PC-9 (cell line): ENCODE data around the gene MPZL1. TPM values are rescaled to one million over a fixed set of nuclear protein-coding genes. Genes with fewer than 3 reads are reported as not detected.

Source experiments
- BruUV-seq: library from RNA; stranded (reverse); fragments of 400-500 nt; replicated peaks from 2 replicates; lab custom pipeline; 2021; lab: Mats Ljungman, UMichigan
- CTCF ChIA-PET: fragments of 300-600 bp; sonication (Branson Sonifier 250); formaldehyde crosslinking; loops from one replicate; lab custom pipeline; 2022; ENCODE audit warnings: antibody characterized with exemption; lab: Charles Lee
- POLR2A ChIA-PET: fragments of 300-600 bp; sonication (Branson Sonifier 250); formaldehyde crosslinking; loops from one replicate; lab custom pipeline; 2022; ENCODE audit warnings: antibody characterized with exemption; ENCODE audit not compliant: unreplicated experiment; lab: Charles Lee
- DNase-seq, 2 experiments: peaks; one replicate each; pipeline versions ENCODE4 v3.0.0 to v3.0.0-alpha.2; 2015 to 2022; ENCODE audit warnings: mixed read lengths in 1 of 2
- H2AFZ ChIP-seq: fragments of 200-600 bp; sonication (generic); 2 replicates; pipeline ENCODE4 v1.8.1; 2017; ENCODE audit warnings: antibody characterized with exemption
- H3F3A ChIP-seq: fragments of 200-600 bp; sonication (generic); 2 replicates; pipeline ENCODE4 v1.8.1; 2017; ENCODE audit warnings: antibody characterized with exemption, mild to moderate bottlenecking, low read depth; ENCODE audit not compliant: insufficient read depth
- H3K27ac ChIP-seq: fragments of 200-600 bp; sonication (generic); 2 replicates; pipeline ENCODE4 v1.6.1; 2016; ENCODE audit warnings: mixed run types
- H3K27me3 ChIP-seq: fragments of 200-600 bp; sonication (generic); 2 replicates; pipeline ENCODE4 v1.6.1; 2016; ENCODE audit warnings: low read depth, mixed run types; ENCODE audit not compliant: insufficient read depth
- H3K36me3 ChIP-seq: fragments of 200-600 bp; sonication (generic); 2 replicates; pipeline ENCODE4 v1.6.1; 2016; ENCODE audit warnings: low read depth, mixed run types
- H3K4me1 ChIP-seq: fragments of 200-600 bp; sonication (generic); replicated peaks from 2 replicates; pipeline ENCODE4 v1.6.1; 2016; ENCODE audit warnings: mixed run types; ENCODE audit not compliant: insufficient read depth
- H3K4me2 ChIP-seq: fragments of 200-600 bp; sonication (generic); 2 replicates; pipeline ENCODE4 v1.6.1; 2017; ENCODE audit warnings: mixed run types
- H3K4me3 ChIP-seq: fragments of 200-600 bp; sonication (generic); 2 replicates; pipeline ENCODE4 v1.6.1; 2016; ENCODE audit warnings: mixed run types
- H3K79me2 ChIP-seq: fragments of 200-600 bp; sonication (generic); 2 replicates; pipeline ENCODE4 v1.6.1; 2017; ENCODE audit warnings: low read depth, mixed run types
- H3K9me2 ChIP-seq: fragments of 200-600 bp; sonication (generic); 2 replicates; pipeline ENCODE4 v1.8.1; 2017; ENCODE audit warnings: mild to moderate bottlenecking; ENCODE audit not compliant: insufficient read depth
- H3K9me3 ChIP-seq: fragments of 200-600 bp; sonication (generic); 2 replicates; pipeline ENCODE4 v1.8.1; 2016; ENCODE audit warnings: low read depth; ENCODE audit not compliant: insufficient read depth
- H4K20me1 ChIP-seq: fragments of 200-600 bp; sonication (generic); 2 replicates; pipeline ENCODE4 v1.8.1; 2017; ENCODE audit not compliant: insufficient read depth
- CTCF ChIP-seq: fragments of 200-600 bp; sonication (generic); conservative IDR thresholded peaks from 2 replicates; pipeline ENCODE4 v1.6.1; 2017; ENCODE audit warnings: mixed run types, antibody characterized with exemption, mild to moderate bottlenecking, moderate library complexity
- EZH2 ChIP-seq: fragments of 200-600 bp; sonication (generic); IDR thresholded peaks from 2 replicates; pipeline ENCODE4 v1.8.0; 2017; ENCODE audit warnings: antibody characterized with exemption, low read depth
- intact Hi-C: fragments of 100-400 bp; cut with micrococcal nuclease; formaldehyde crosslinking; loops from one replicate; pipeline ENCODE4 v1.10.0; 2022; ENCODE audit not compliant: unreplicated experiment
- total RNA-seq: library from RNA; stranded (reverse); gene quantifications from 2 replicates; pipeline ENCODE4 v1.2.3, GENCODE V29; 2021

Gene MPZL1
- total RNA-seq, 1 experiment from 2014 or later: 80.3 TPM

DNA sequence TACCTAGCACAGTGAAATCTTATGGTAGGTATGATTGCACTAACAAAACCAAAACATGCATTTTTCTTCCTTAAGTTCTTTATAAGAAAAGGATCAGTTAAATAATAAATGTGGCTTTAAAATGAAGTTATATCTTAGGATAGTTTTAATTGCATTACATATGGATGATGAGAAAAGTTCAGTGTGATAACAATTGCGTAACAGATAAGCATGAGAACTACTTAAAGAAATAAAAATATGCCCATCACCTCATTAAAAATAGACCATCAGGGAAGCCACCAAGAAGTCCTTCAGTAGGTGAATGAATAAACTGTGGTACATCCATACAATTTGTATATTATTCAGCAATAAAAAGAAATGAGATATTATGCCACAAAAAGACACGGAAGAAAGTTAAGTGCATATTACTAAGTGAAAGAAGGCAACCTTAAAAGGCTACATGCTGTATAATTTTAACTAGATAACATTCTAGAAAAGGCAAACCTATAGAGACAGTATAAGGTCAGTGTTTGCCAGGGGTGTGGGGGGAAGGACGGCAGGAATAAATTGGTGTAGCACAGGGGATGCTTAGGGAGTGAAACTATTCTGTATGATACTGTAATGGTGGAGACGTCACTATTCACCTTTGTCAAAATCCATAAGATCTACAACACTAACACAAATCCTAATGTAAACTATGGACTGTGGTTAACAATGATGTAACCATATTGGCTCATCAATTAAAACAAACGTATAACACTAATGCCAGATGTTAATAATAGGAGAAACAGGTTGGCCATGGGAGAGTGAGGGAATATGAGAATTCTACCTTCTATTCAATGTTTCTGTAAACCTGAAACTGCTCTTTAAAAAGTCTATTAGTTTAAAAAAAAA is 42.9 kb downstream of the MPZL1 start:
- no peak overlapping the region for H3K4me3 ChIP-seq
- DNase-seq: no peak
- H3K9me2 ChIP-seq: no peaks in the 10 kb centered on the region
- peaks cover 28% of the 10 kb centered on the region for H3K79me2 ChIP-seq
- no peaks in the 10 kb centered on the region; the same call in 1 of the 2 replicates for H3F3A ChIP-seq
- no peak overlapping the region for H2AFZ ChIP-seq
- no peaks in the 10 kb centered on the region for H3K9me3 ChIP-seq
- ChIA-PET POLR2A (no interaction called here), CTCF (no interaction called here)
- H3K4me1 ChIP-seq: no peaks in the 10 kb centered on the region
- peaks cover 10% of the 10 kb centered on the region; the same call in 1 of the 2 replicates for H3K36me3 ChIP-seq
- no peaks in the 10 kb centered on the region; the same call in 1 of the 2 replicates for H4K20me1 ChIP-seq
- H3K27me3 ChIP-seq: no peaks in the 10 kb centered on the region
- intact Hi-C loops: no loop called here
- no peak overlapping the region for H3K27ac ChIP-seq
- TF ChIP-seq CTCF (no peak), EZH2 (no peak)
- no TSS peak for BruUV-seq
- no peak overlapping the region for H3K4me2 ChIP-seq

DNA sequence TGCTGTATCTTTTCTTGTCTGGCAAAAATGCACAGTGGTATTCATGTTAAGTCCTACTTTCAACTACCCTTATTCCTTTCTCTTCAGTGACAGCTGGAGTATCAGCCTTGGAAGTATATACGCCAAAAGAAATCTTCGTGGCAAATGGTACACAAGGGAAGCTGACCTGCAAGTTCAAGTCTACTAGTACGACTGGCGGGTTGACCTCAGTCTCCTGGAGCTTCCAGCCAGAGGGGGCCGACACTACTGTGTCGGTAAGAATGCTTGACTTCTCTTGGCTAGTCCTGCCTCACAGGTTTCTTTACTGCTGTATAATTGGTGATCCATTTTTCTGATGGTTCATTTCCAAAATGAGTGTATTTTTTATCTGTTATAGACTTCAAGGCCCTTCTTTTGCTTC is 43.7 kb downstream of the MPZL1 start:
- H3K27me3 ChIP-seq: no peaks in the 10 kb centered on the region
- no peaks in the 10 kb centered on the region for H4K20me1 ChIP-seq
- no peak overlapping the region for H3K4me3 ChIP-seq
- ChIA-PET CTCF (no interaction called here), POLR2A (no interaction called here)
- peaks cover 10% of the 10 kb centered on the region; the same call in 1 of the 2 replicates for H3K36me3 ChIP-seq
- no peaks in the 10 kb centered on the region for H3K9me3 ChIP-seq
- no TSS peak for BruUV-seq
- DNase-seq: no peak
- TF ChIP-seq CTCF (no peak), EZH2 (no peak)
- no peaks in the 10 kb centered on the region for H3K4me1 ChIP-seq
- H2AFZ ChIP-seq: no peak overlapping the region
- no peak overlapping the region for H3K4me2 ChIP-seq
- intact Hi-C loops: no loop called here
- H3K27ac ChIP-seq: no peak overlapping the region
- no peaks in the 10 kb centered on the region for H3K9me2 ChIP-seq
- no peaks in the 10 kb centered on the region; the same call in 1 of the 2 replicates for H3F3A ChIP-seq
- H3K79me2 ChIP-seq: peaks cover 24% of the 10 kb centered on the region

DNA sequence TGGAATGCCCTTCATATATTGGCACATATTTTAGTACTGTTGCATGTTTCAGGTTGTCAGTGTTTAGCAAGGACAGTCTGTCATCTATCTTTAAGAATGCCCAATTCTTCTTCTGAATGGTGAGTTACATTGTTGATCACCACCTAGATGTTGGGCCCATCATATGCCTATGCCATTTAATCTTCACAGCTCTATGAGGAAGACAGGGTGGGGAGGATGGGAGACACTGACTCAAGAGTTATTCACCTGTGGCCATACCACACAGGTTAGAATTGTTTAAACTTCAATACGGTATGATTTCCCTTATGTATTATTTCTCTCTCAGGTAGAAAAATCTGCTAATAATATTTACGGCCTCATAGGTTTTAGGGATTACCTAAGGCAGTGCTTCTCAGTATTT is 44.8 kb downstream of the MPZL1 start:
- H3K4me2 ChIP-seq: no peak overlapping the region
- no peak overlapping the region for H3K27ac ChIP-seq
- H3K9me2 ChIP-seq: no peaks in the 10 kb centered on the region
- no peaks in the 10 kb centered on the region for H3K27me3 ChIP-seq
- H3K36me3 ChIP-seq: peaks cover 10% of the 10 kb centered on the region; the same call in 1 of the 2 replicates
- H3F3A ChIP-seq: no peaks in the 10 kb centered on the region; the same call in 1 of the 2 replicates
- no peak overlapping the region for H2AFZ ChIP-seq
- no peak for TF ChIP-seq EZH2
- no peak for TF ChIP-seq CTCF
- no peak overlapping the region for H3K4me3 ChIP-seq
- POLR2A ChIA-PET: no interaction called here
- no peak for DNase-seq
- BruUV-seq: no TSS peak
- no peaks in the 10 kb centered on the region for H3K9me3 ChIP-seq
- H3K79me2 ChIP-seq: peaks cover 24% of the 10 kb centered on the region
- H4K20me1 ChIP-seq: no peaks in the 10 kb centered on the region
- H3K4me1 ChIP-seq: no peaks in the 10 kb centered on the region
- intact Hi-C loops: no loop called here
- CTCF ChIA-PET: interaction anchor here (0.6 kb wide), 1 partner anchor 11 kb away, joined by 3 read pairs; no protein-coding TSS in a partner anchor
